Naive thymus-derived CD4-positive, alpha-beta T cell (primary cell): ENCODE results near the gene USP6NL. TPM values are rescaled to one million over a fixed set of nuclear protein-coding genes. Genes with fewer than 3 reads are reported as not detected.

Experiments
- ATAC-seq: fragments of 150-1000 bp; cut with Tn5 transposase; 2 replicates; pipeline ENCODE4 v1.10.0; 2021; ENCODE audit warnings: mild to moderate bottlenecking, moderate library complexity
- CTCF ChIA-PET: fragments of 350-600 bp; sonication (Branson Sonifier 250); formaldehyde crosslinking; loops from one replicate; lab custom pipeline; 2021; ENCODE audit warnings: antibody characterized with exemption; lab: Charles Lee
- POLR2A ChIA-PET: fragments of 350-600 bp; sonication (Branson Sonifier 250); formaldehyde crosslinking; loops from one replicate; lab custom pipeline; 2021; ENCODE audit warnings: antibody characterized with exemption, inconsistent platforms; lab: Charles Lee
- DNase-seq, 9 donors: peaks; one replicate each; pipeline versions ENCODE4 v3.0.0 to v3.0.0-alpha.2; 2020 to 2022; ENCODE audit warnings: mixed read lengths in 1 of 9
- H3K27ac ChIP-seq: one replicate; pipeline ENCODE4 v1.7.0; 2013; ENCODE audit warnings: mild to moderate bottlenecking, low read depth, low read length, moderate library complexity
- H3K27me3 ChIP-seq, 2 donors: one replicate each; pipeline ENCODE4 v1.7.0; 2013; ENCODE audit warnings: low read length in 2 of 2, mild to moderate bottlenecking in 2 of 2, moderate library complexity in 2 of 2; ENCODE audit not compliant: control insufficient read depth in 2 of 2, insufficient read depth in 2 of 2
- H3K36me3 ChIP-seq, 3 experiments: 1 replicate in 2 of 3; 2 replicates in 1 of 3; pipeline ENCODE4 v1.7.0; 2013; ENCODE audit warnings: low read length in 3 of 3, mild to moderate bottlenecking in 3 of 3, moderate library complexity in 1 of 3; ENCODE audit not compliant: insufficient read depth in 3 of 3, control insufficient read depth in 2 of 3
- H3K4me1 ChIP-seq, 2 donors: one replicate each; pipeline ENCODE4 v1.7.0; 2013; ENCODE audit warnings: low read length in 2 of 2, mild to moderate bottlenecking in 2 of 2, moderate library complexity in 1 of 2; ENCODE audit not compliant: control insufficient read depth in 2 of 2, insufficient read depth in 2 of 2
- H3K4me3 ChIP-seq: 2 replicates; pipeline ENCODE4 v1.7.0; 2013; ENCODE audit warnings: mild to moderate bottlenecking, low read length
- H3K9me3 ChIP-seq, 3 experiments: 1 replicate in 2 of 3; 2 replicates in 1 of 3; pipeline ENCODE4 v1.7.0; 2013; ENCODE audit warnings: low read length in 3 of 3; ENCODE audit not compliant: control insufficient read depth in 2 of 3
- H3K27ac Mint-ChIP-seq, 9 donors: one replicate each; pipeline ENCODE4 v1.8.0; 2020 to 2022; ENCODE audit warnings: mixed read lengths in 9 of 9, mild to moderate bottlenecking in 8 of 9, moderate library complexity in 5 of 9, inconsistent platforms in 2 of 9
- H3K27me3 Mint-ChIP-seq, 5 donors: one replicate each; pipeline ENCODE4 v1.8.0; 2021 to 2022; ENCODE audit warnings: mixed read lengths in 5 of 5, mild to moderate bottlenecking in 1 of 5
- H3K36me3 Mint-ChIP-seq, 5 donors: one replicate each; pipeline ENCODE4 v1.8.0; 2020 to 2022; ENCODE audit warnings: mixed read lengths in 5 of 5, mild to moderate bottlenecking in 3 of 5, inconsistent platforms in 1 of 5
- H3K4me1 Mint-ChIP-seq, 7 donors: one replicate each; pipeline ENCODE4 v1.8.0; 2020 to 2022; ENCODE audit warnings: mixed read lengths in 7 of 7, mild to moderate bottlenecking in 3 of 7, inconsistent platforms in 1 of 7
- H3K4me3 Mint-ChIP-seq, 10 donors: one replicate each; pipeline ENCODE4 v1.8.0; 2020 to 2022; ENCODE audit warnings: mild to moderate bottlenecking in 10 of 10, mixed read lengths in 10 of 10, moderate library complexity in 6 of 10, inconsistent platforms in 2 of 10
- H3K9me3 Mint-ChIP-seq, 11 donors: one replicate each; pipeline ENCODE4 v1.8.0; 2020 to 2022; ENCODE audit warnings: mixed read lengths in 11 of 11, mild to moderate bottlenecking in 4 of 11, inconsistent platforms in 1 of 11, moderate library complexity in 1 of 11
- intact Hi-C, 2 donors: fragments of 100-400 bp; cut with micrococcal nuclease; formaldehyde crosslinking; loops; one replicate each; pipeline ENCODE4 v1.15.1; 2023
- polyA plus RNA-seq, 2 donors: library from polyadenylated mRNA; unstranded; fragments of 300-500 nt; fragmentation: Illumina TruSeq; gene quantifications; one replicate each; pipeline ENCODE4 v1.2.3, GENCODE V29; 2021
- total RNA-seq, 6 experiments: library from RNA in 5 of 6; stranded (reverse) in 5 of 6; gene quantifications; 1 replicate in 5 of 6; 2 replicates in 1 of 6; pipeline ENCODE4 v1.2.3 and lab custom pipeline; 2021 to 2026

The USP6NL gene
- total and polyA plus RNA-seq, 7 experiments from 2014 or later: 0.70 to 6.6 (median 4.6) TPM

DNA sequence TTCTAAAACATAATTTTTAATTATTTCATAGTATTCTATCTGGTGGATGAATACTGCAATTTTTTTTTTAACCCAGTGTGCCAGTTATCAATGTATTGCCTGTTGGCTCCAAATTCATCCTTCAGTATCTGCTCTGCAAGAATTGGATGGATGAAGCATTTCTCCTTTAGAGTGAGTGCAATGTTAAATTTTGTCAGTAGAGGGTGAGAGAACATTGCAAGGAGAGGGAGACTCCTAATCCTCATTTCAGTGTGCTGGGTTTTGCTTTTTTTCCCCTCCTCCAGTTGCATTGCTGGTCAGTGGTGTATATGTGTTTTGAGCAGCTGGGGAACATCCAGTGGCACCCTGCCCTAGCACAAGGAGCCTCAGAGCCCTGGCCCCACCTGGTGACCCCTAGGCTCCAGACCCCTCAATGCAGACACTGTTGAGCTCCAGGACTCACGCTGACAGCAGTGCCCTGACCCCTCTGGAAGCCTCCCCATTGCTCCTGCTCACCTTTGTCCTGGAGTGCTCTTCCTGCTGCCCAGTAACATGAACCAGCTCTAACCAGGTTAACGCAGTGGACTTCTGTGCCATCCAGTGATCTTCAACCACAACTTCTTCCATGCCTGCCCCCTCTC lies 199.4 kb downstream of the USP6NL start:
- H3K4me1 ChIP-seq: peaks cover 13 to 16% of the 10 kb centered on the region in 2 donors
- Mint-ChIP-seq H3K4me1 (peaks cover 8 to 32% (median 23%) of the 10 kb centered on the region in 7 donors), H3K9me3 (peaks cover 4 to 36% (median 12%) of the 10 kb centered on the region in 11 donors), H3K36me3 (peaks cover 5 to 18% (median 8%) of the 10 kb centered on the region in 5 donors), H3K27ac (peak overlapping the region in 1 of 9 donors; percentile 5), H3K4me3 (peak overlapping the region in 1 of 10 donors; percentile 4), H3K27me3 (peaks cover 0 to 17% (median 0%) of the 10 kb centered on the region in 5 donors)
- CTCF ChIA-PET: no interaction called here
- H3K27ac ChIP-seq: no peak overlapping the region
- no peak overlapping the region for H3K4me3 ChIP-seq
- no peaks in the 10 kb centered on the region for H3K36me3 ChIP-seq
- intact Hi-C loops: loop anchor here in 1 of 2 donors (1.0 kb wide), 1 partner anchor 60 kb away; no protein-coding TSS in a partner anchor
- no peaks in the 10 kb centered on the region for H3K27me3 ChIP-seq
- POLR2A ChIA-PET: no interaction called here
- ATAC-seq (no peak), DNase-seq (no peak)
- peaks cover 0 to 17% (median 0%) of the 10 kb centered on the region in 3 experiments for H3K9me3 ChIP-seq

DNA sequence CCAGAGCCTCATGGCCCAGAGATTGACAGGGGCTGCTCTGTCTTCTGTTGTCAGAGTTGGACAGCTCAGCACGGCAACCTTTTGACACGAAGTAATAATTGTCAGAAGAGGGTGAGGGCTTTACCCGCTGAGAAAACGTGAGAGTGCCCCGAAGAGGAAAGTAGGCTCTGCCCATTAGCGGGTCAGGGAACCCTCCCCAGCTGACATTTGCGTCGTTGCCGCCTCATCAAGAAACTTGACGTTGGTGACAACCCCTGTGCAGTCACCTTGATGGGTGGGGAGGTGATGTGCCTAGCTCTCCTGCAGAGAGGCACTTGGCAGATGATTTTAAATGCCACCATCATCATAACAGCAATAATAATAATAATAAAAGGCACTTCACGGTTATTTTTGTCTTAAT lies 202.1 kb downstream of the USP6NL start:
- H3K9me3 Mint-ChIP-seq: peaks cover 4 to 45% (median 13%) of the 10 kb centered on the region in 11 donors
- H3K9me3 ChIP-seq: peaks cover 0 to 17% (median 0%) of the 10 kb centered on the region in 3 experiments
- no peak overlapping the region for H3K27ac ChIP-seq
- H3K36me3 Mint-ChIP-seq: peaks cover 5 to 20% (median 12%) of the 10 kb centered on the region in 5 donors
- H3K4me3 Mint-ChIP-seq: no peak overlapping the region
- CTCF ChIA-PET: no interaction called here
- H3K27ac Mint-ChIP-seq: no peak overlapping the region
- DNase-seq: no peak
- H3K4me3 ChIP-seq: no peak overlapping the region
- peaks cover 26 to 28% of the 10 kb centered on the region in 2 donors for H3K4me1 ChIP-seq
- peaks cover 0 to 14% (median 0%) of the 10 kb centered on the region in 5 donors for H3K27me3 Mint-ChIP-seq
- H3K4me1 Mint-ChIP-seq: peaks cover 17 to 48% (median 39%) of the 10 kb centered on the region in 7 donors
- intact Hi-C loops: loop anchor here in 1 of 2 donors (10.0 kb wide), 1 partner anchor 265 kb away; no protein-coding TSS in a partner anchor
- no peaks in the 10 kb centered on the region for H3K36me3 ChIP-seq
- no peak for ATAC-seq
- no peaks in the 10 kb centered on the region for H3K27me3 ChIP-seq
- POLR2A ChIA-PET: no interaction called here

DNA sequence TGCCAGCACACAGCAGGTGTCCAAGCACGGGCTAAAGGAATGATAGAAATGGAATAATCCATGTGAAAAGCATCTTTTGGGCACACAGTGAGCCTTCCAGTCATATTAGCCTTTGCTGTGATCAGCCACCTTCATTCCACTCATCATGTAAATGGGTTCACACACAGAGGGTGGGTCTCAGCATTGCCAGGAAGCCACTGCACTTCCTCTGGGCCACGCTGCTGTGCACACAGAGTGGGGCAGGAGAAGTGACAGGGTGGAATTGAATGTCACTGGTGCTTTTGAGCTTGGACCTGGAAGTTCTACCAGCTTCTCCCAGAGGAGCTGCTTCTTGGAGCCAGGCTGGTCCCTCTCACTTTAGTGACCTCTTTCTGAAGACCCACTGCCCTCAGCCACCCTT lies 203.5 kb downstream of the USP6NL start:
- CTCF ChIA-PET: no interaction called here
- no peak for DNase-seq
- peaks cover 5 to 23% (median 12%) of the 10 kb centered on the region in 5 donors for H3K36me3 Mint-ChIP-seq
- H3K27me3 ChIP-seq: no peaks in the 10 kb centered on the region
- no peak for ATAC-seq
- H3K9me3 ChIP-seq: peaks cover 0 to 12% (median 0%) of the 10 kb centered on the region in 3 experiments
- peaks cover 20 to 53% (median 43%) of the 10 kb centered on the region in 7 donors for H3K4me1 Mint-ChIP-seq
- H3K36me3 ChIP-seq: no peaks in the 10 kb centered on the region
- intact Hi-C loops: loop anchor here in 1 of 2 donors (10.0 kb wide), 1 partner anchor 263 kb away; no protein-coding TSS in a partner anchor
- peaks cover 0 to 10% (median 0%) of the 10 kb centered on the region in 5 donors for H3K27me3 Mint-ChIP-seq
- H3K4me1 ChIP-seq: peaks cover 28 to 29% of the 10 kb centered on the region in 2 donors
- peak overlapping the region; percentile 22 for H3K4me3 ChIP-seq
- H3K27ac Mint-ChIP-seq: peak overlapping the region in 5 of 9 donors; percentile 6 to 84 (median 23)
- POLR2A ChIA-PET: interaction anchor here (0.6 to 0.9 kb wide), 2 partner anchors 24 to 35 kb away, joined by 3 read pairs; no protein-coding TSS in a partner anchor
- H3K9me3 Mint-ChIP-seq: peaks cover 4 to 43% (median 15%) of the 10 kb centered on the region in 11 donors
- H3K4me3 Mint-ChIP-seq: peak overlapping the region in 3 of 10 donors; percentile 1 to 39 (median 19)
- H3K27ac ChIP-seq: no peak overlapping the region

DNA sequence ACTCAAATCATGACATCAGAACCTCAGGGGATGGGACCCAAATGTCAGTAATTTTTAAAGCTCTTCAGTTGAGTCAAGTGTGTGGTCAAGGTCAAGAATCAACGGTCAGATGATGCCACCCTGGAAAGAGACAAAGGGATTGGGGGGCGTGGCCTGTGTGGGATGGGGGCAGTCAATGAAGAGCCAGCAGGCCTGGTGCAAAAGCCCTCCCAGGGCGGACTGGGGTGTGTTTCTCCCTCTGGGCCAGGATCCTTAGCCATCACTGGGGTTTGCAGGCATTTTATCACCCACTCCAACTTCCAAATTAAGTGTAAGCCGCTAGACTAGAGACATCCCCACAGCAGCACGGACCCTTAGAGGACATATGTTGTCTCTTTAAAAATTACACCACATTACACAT lies 204.7 kb downstream of the USP6NL start:
- POLR2A ChIA-PET: interaction anchor here (0.7 to 0.9 kb wide), 2 partner anchors 10 to 64 kb away, joined by 3 to 4 read pairs; no protein-coding TSS in a partner anchor
- Histone ChIP-seq H3K36me3 (no peaks in the 10 kb centered on the region), H3K4me1 (peaks cover 40 to 41% of the 10 kb centered on the region in 2 donors), H3K9me3 (no peaks in the 10 kb centered on the region), H3K27me3 (no peaks in the 10 kb centered on the region), H3K27ac (no peak overlapping the region), H3K4me3 (no peak overlapping the region)
- CTCF ChIA-PET: no interaction called here
- Mint-ChIP-seq H3K4me1 (peaks cover 28 to 65% (median 55%) of the 10 kb centered on the region in 7 donors), H3K9me3 (peaks cover 0 to 31% (median 6%) of the 10 kb centered on the region in 11 donors), H3K27ac (peak overlapping the region in 6 of 9 donors; percentile 6 to 85 (median 45)), H3K4me3 (peak overlapping the region in 3 of 10 donors; percentile 1 to 19 (median 12)), H3K36me3 (peaks cover 0 to 28% (median 7%) of the 10 kb centered on the region in 5 donors), H3K27me3 (peaks cover 0 to 6% (median 0%) of the 10 kb centered on the region in 5 donors)
- ATAC-seq: no peak
- DNase-seq: no peak
- intact Hi-C loops: loop anchor here in 1 of 2 donors (10.0 kb wide), 1 partner anchor 262 kb away; no protein-coding TSS in a partner anchor

- H3K4me3 ChIP-seq: no peak overlapping the region
- ATAC-seq (no peak), DNase-seq (no peak)
- peak overlapping the region in 3 of 10 donors; percentile 25 to 61 (median 45) for H3K4me3 Mint-ChIP-seq
- H3K27ac Mint-ChIP-seq: peak overlapping the region in 7 of 9 donors; percentile 44 to 93 (median 81)
- ChIA-PET CTCF (no interaction called here), POLR2A (interaction anchor here (1.0 to 1.7 kb wide), 2 partner anchors 10 to 14 kb away, joined by 3 to 7 read pairs; no protein-coding TSS in a partner anchor)
- peaks cover 0 to 28% (median 7%) of the 10 kb centered on the region in 5 donors for H3K36me3 Mint-ChIP-seq
- H3K27me3 ChIP-seq: no peaks in the 10 kb centered on the region
- H3K9me3 Mint-ChIP-seq: peaks cover 0 to 26% (median 5%) of the 10 kb centered on the region in 11 donors
- H3K36me3 ChIP-seq: no peaks in the 10 kb centered on the region
- no peaks in the 10 kb centered on the region for H3K27me3 Mint-ChIP-seq
- no peaks in the 10 kb centered on the region for H3K9me3 ChIP-seq
- H3K27ac ChIP-seq: no peak overlapping the region
- peaks cover 42 to 83% (median 73%) of the 10 kb centered on the region in 7 donors for H3K4me1 Mint-ChIP-seq
- intact Hi-C loops: loop anchor here (5.0 to 10.0 kb wide), 4 partner anchors 38 to 260 kb away; no protein-coding TSS in a partner anchor
- H3K4me1 ChIP-seq: peaks cover 52 to 54% of the 10 kb centered on the region in 2 donors
These were observed 206.5 kb downstream of the USP6NL start for GRCh38 chr10:11404901-11405300.
